ENCODE data around the gene SRPX2.
A peak's percentile ranks its signal among the peaks of the same experiment; 100 is the strongest.

Gene SRPX2

GRCh38 chrX:100677611-100678181, 33.7 kb downstream of the SRPX2 start:
- Histone ChIP-seq H3K27me3 (replicated peaks in 2 of 5; ENCODE audit: control insufficient read depth in 4 of 5, insufficient read depth in 5 of 5, low read length in 4 of 5) (peaks cover 0 to 3% (median 0%) of the 10 kb centered on the region in 5 experiments), H3K4me3 (ENCODE audit: control insufficient read depth in 1 of 7, extremely low read depth in 1 of 7, insufficient read depth in 4 of 7, low read depth in 2 of 7, low read length in 6 of 7) (no peak overlapping the region), H3K36me3 (ENCODE audit: control insufficient read depth in 4 of 4, insufficient read depth in 4 of 4, low read length in 3 of 4) (peaks cover 0 to 32% (median 2%) of the 10 kb centered on the region in 4 experiments), H3K9me3 (ENCODE audit: control extremely low read depth in 1 of 5, control insufficient read depth in 4 of 5, insufficient read depth in 2 of 5, low read depth in 1 of 5, low read length in 4 of 5) (no peaks in the 10 kb centered on the region), H3K4me1 (ENCODE audit: control extremely low read depth in 1 of 4, control insufficient read depth in 4 of 4, insufficient read depth in 4 of 4, low read length in 3 of 4) (peaks cover 0 to 4% (median 3%) of the 10 kb centered on the region in 4 experiments), H3K27ac (ENCODE audit: insufficient read depth in 1 of 2, low read depth in 1 of 2, low read length in 2 of 2, poor library complexity in 1 of 2, severe bottlenecking in 2 of 2) (no peak overlapping the region)
- ChIA-PET CTCF (interaction anchor here (1.2 kb wide), 1 partner anchor 91 kb away, joined by 4 read pairs; no protein-coding TSS in a partner anchor), POLR2A (no interaction called here)
- no peak for DNase-seq
- WGBS (ENCODE audit: insufficient coverage), result 94% methylated on average over 4 of the region's 5 CpGs

GRCh38 chrX:100680756-100681155, 36.8 kb downstream of the SRPX2 start:
- DNase-seq, result no peak
- peaks cover 0 to 38% (median 2%) of the 10 kb centered on the region in 4 experiments for H3K36me3 ChIP-seq (ENCODE audit: control insufficient read depth in 4 of 4, insufficient read depth in 4 of 4, low read length in 3 of 4)
- H3K27ac ChIP-seq (ENCODE audit: insufficient read depth in 1 of 2, low read depth in 1 of 2, low read length in 2 of 2, poor library complexity in 1 of 2, severe bottlenecking in 2 of 2), result no peak overlapping the region
- POLR2A ChIA-PET, result no interaction called here
- H3K27me3 ChIP-seq (replicated peaks in 2 of 5; ENCODE audit: control insufficient read depth in 4 of 5, insufficient read depth in 5 of 5, low read length in 4 of 5), result peaks cover 0 to 3% (median 0%) of the 10 kb centered on the region in 5 experiments
- CTCF ChIA-PET, result interaction anchor here (2.5 kb wide), 1 partner anchor 88 kb away, joined by 13 read pairs; no protein-coding TSS in a partner anchor
- 75% methylated on average over 1 of the region's 2 CpGs for WGBS (ENCODE audit: insufficient coverage)
- no peaks in the 10 kb centered on the region for H3K9me3 ChIP-seq (ENCODE audit: control extremely low read depth in 1 of 5, control insufficient read depth in 4 of 5, insufficient read depth in 2 of 5, low read depth in 1 of 5, low read length in 4 of 5)
- peaks cover 0 to under 1% (median 0%) of the 10 kb centered on the region in 4 experiments for H3K4me1 ChIP-seq (ENCODE audit: control extremely low read depth in 1 of 4, control insufficient read depth in 4 of 4, insufficient read depth in 4 of 4, low read length in 3 of 4)
- H3K4me3 ChIP-seq (ENCODE audit: control insufficient read depth in 1 of 7, extremely low read depth in 1 of 7, insufficient read depth in 4 of 7, low read depth in 2 of 7, low read length in 6 of 7), result no peak overlapping the region

- POLR2A ChIA-PET, result no interaction called here
- Histone ChIP-seq H3K4me3 (ENCODE audit: control insufficient read depth in 1 of 7, extremely low read depth in 1 of 7, insufficient read depth in 4 of 7, low read depth in 2 of 7, low read length in 6 of 7) (no peak overlapping the region), H3K27me3 (replicated peaks in 2 of 5; ENCODE audit: control insufficient read depth in 4 of 5, insufficient read depth in 5 of 5, low read length in 4 of 5) (peaks cover 0 to 3% (median 0%) of the 10 kb centered on the region in 5 experiments), H3K4me1 (ENCODE audit: control extremely low read depth in 1 of 4, control insufficient read depth in 4 of 4, insufficient read depth in 4 of 4, low read length in 3 of 4) (peaks cover 0 to 9% (median 2%) of the 10 kb centered on the region in 4 experiments), H3K9me3 (ENCODE audit: control extremely low read depth in 1 of 5, control insufficient read depth in 4 of 5, insufficient read depth in 2 of 5, low read depth in 1 of 5, low read length in 4 of 5) (no peaks in the 10 kb centered on the region), H3K27ac (ENCODE audit: insufficient read depth in 1 of 2, low read depth in 1 of 2, low read length in 2 of 2, poor library complexity in 1 of 2, severe bottlenecking in 2 of 2) (no peak overlapping the region), H3K36me3 (ENCODE audit: control insufficient read depth in 4 of 4, insufficient read depth in 4 of 4, low read length in 3 of 4) (peaks cover 0 to 38% (median 2%) of the 10 kb centered on the region in 4 experiments)
- DNase-seq, result no peak
- no CpG with 5 or more reads among the region's 3 CpGs for WGBS (ENCODE audit: insufficient coverage)
- CTCF ChIA-PET, result no interaction called here
Observed at GRCh38 chrX:100681599-100681998, 37.6 kb downstream of the SRPX2 start.

- POLR2A ChIA-PET, result no interaction called here
Observed at GRCh38 chrX:100682939-100683338, 38.9 kb downstream of the SRPX2 start.

GRCh38 chrX:100685284-100685996, 41.4 kb downstream of the SRPX2 start:
- POLR2A ChIA-PET, result no interaction called here
- no peaks in the 10 kb centered on the region for H3K9me3 ChIP-seq (ENCODE audit: control extremely low read depth in 1 of 5, control insufficient read depth in 4 of 5, insufficient read depth in 2 of 5, low read depth in 1 of 5, low read length in 4 of 5)
- H3K4me1 ChIP-seq (ENCODE audit: control extremely low read depth in 1 of 4, control insufficient read depth in 4 of 4, insufficient read depth in 4 of 4, low read length in 3 of 4), result peaks cover 3 to 27% (median 18%) of the 10 kb centered on the region in 4 experiments
- no peaks in the 10 kb centered on the region for H3K27me3 ChIP-seq (replicated peaks in 2 of 5; ENCODE audit: control insufficient read depth in 4 of 5, insufficient read depth in 5 of 5, low read length in 4 of 5)
- 100% methylated on average over 2 of the region's 5 CpGs for WGBS (ENCODE audit: insufficient coverage)
- CTCF ChIA-PET, result interaction anchor here (0.8 to 7.2 kb wide), 15 partner anchors 9 to 174 kb away, joined by 3 to 141 read pairs (median 4); no protein-coding TSS in a partner anchor
- H3K27ac ChIP-seq (ENCODE audit: insufficient read depth in 1 of 2, low read depth in 1 of 2, low read length in 2 of 2, poor library complexity in 1 of 2, severe bottlenecking in 2 of 2), result no peak overlapping the region
- H3K36me3 ChIP-seq (ENCODE audit: control insufficient read depth in 4 of 4, insufficient read depth in 4 of 4, low read length in 3 of 4), result peaks cover 0 to 17% (median 0%) of the 10 kb centered on the region in 4 experiments
- DNase-seq, result peak; percentile 78 to 92 (median 86)
- no peak overlapping the region for H3K4me3 ChIP-seq (ENCODE audit: control insufficient read depth in 1 of 7, extremely low read depth in 1 of 7, insufficient read depth in 4 of 7, low read depth in 2 of 7, low read length in 6 of 7)

More at GRCh38 chrX:100682939-100683338, 38.9 kb downstream of the SRPX2 start:
- Histone ChIP-seq H3K4me3 (ENCODE audit: control insufficient read depth in 1 of 7, extremely low read depth in 1 of 7, insufficient read depth in 4 of 7, low read depth in 2 of 7, low read length in 6 of 7) (no peak overlapping the region), H3K4me1 (ENCODE audit: control extremely low read depth in 1 of 4, control insufficient read depth in 4 of 4, insufficient read depth in 4 of 4, low read length in 3 of 4) (peaks cover 0 to 22% (median 15%) of the 10 kb centered on the region in 4 experiments), H3K27ac (ENCODE audit: insufficient read depth in 1 of 2, low read depth in 1 of 2, low read length in 2 of 2, poor library complexity in 1 of 2, severe bottlenecking in 2 of 2) (no peak overlapping the region), H3K27me3 (replicated peaks in 2 of 5; ENCODE audit: control insufficient read depth in 4 of 5, insufficient read depth in 5 of 5, low read length in 4 of 5) (peaks cover 0 to 3% (median 0%) of the 10 kb centered on the region in 5 experiments), H3K36me3 (ENCODE audit: control insufficient read depth in 4 of 4, insufficient read depth in 4 of 4, low read length in 3 of 4) (peaks cover 0 to 28% (median 2%) of the 10 kb centered on the region in 4 experiments), H3K9me3 (ENCODE audit: control extremely low read depth in 1 of 5, control insufficient read depth in 4 of 5, insufficient read depth in 2 of 5, low read depth in 1 of 5, low read length in 4 of 5) (no peaks in the 10 kb centered on the region)
- DNase-seq, result no peak
- 100% methylated on average over 4 of the region's 8 CpGs for WGBS (ENCODE audit: insufficient coverage)
- CTCF ChIA-PET, result interaction anchor here (7.2 kb wide), 1 partner anchor 85 kb away, joined by 141 read pairs; no protein-coding TSS in a partner anchor

GRCh38 chrX:100685997-100686305, 42.0 kb downstream of the SRPX2 start:
- no peak for DNase-seq
- Histone ChIP-seq H3K27me3 (replicated peaks in 2 of 5; ENCODE audit: control insufficient read depth in 4 of 5, insufficient read depth in 5 of 5, low read length in 4 of 5) (no peaks in the 10 kb centered on the region), H3K36me3 (ENCODE audit: control insufficient read depth in 4 of 4, insufficient read depth in 4 of 4, low read length in 3 of 4) (peaks cover 0 to 20% (median 0%) of the 10 kb centered on the region in 4 experiments), H3K4me3 (ENCODE audit: control insufficient read depth in 1 of 7, extremely low read depth in 1 of 7, insufficient read depth in 4 of 7, low read depth in 2 of 7, low read length in 6 of 7) (no peak overlapping the region), H3K9me3 (ENCODE audit: control extremely low read depth in 1 of 5, control insufficient read depth in 4 of 5, insufficient read depth in 2 of 5, low read depth in 1 of 5, low read length in 4 of 5) (no peaks in the 10 kb centered on the region), H3K27ac (ENCODE audit: insufficient read depth in 1 of 2, low read depth in 1 of 2, low read length in 2 of 2, poor library complexity in 1 of 2, severe bottlenecking in 2 of 2) (no peak overlapping the region), H3K4me1 (ENCODE audit: control extremely low read depth in 1 of 4, control insufficient read depth in 4 of 4, insufficient read depth in 4 of 4, low read length in 3 of 4) (peaks cover 3 to 27% (median 18%) of the 10 kb centered on the region in 4 experiments)
- CTCF ChIA-PET, result interaction anchor here (0.8 to 7.2 kb wide), 11 partner anchors 9 to 174 kb away, joined by 3 to 141 read pairs (median 5); no protein-coding TSS in a partner anchor
- POLR2A ChIA-PET, result no interaction called here
- no CpG with 5 or more reads among the region's 1 CpG for WGBS (ENCODE audit: insufficient coverage)

GRCh38 chrX:100687128-100687527, 43.1 kb downstream of the SRPX2 start:
- ChIA-PET CTCF (interaction anchor here (1.1 to 7.2 kb wide), 12 partner anchors 12 to 136 kb away, joined by 3 to 141 read pairs (median 4); no protein-coding TSS in a partner anchor), POLR2A (no interaction called here)
- peak in 2 of 3 donors; percentile 60 to 70 for DNase-seq
- H3K4me3 ChIP-seq (ENCODE audit: control insufficient read depth in 1 of 7, extremely low read depth in 1 of 7, insufficient read depth in 4 of 7, low read depth in 2 of 7, low read length in 6 of 7), result no peak overlapping the region
- peak overlapping the region in 1 of 2 experiments; percentile 27 for H3K27ac ChIP-seq (ENCODE audit: insufficient read depth in 1 of 2, low read depth in 1 of 2, low read length in 2 of 2, poor library complexity in 1 of 2, severe bottlenecking in 2 of 2)
- H3K9me3 ChIP-seq (ENCODE audit: control extremely low read depth in 1 of 5, control insufficient read depth in 4 of 5, insufficient read depth in 2 of 5, low read depth in 1 of 5, low read length in 4 of 5), result no peaks in the 10 kb centered on the region
- WGBS (ENCODE audit: insufficient coverage), result 12% methylated on average over 3 of the region's 6 CpGs
- peaks cover 0 to 19% (median 0%) of the 10 kb centered on the region in 4 experiments for H3K36me3 ChIP-seq (ENCODE audit: control insufficient read depth in 4 of 4, insufficient read depth in 4 of 4, low read length in 3 of 4)
- H3K27me3 ChIP-seq (replicated peaks in 2 of 5; ENCODE audit: control insufficient read depth in 4 of 5, insufficient read depth in 5 of 5, low read length in 4 of 5), result no peaks in the 10 kb centered on the region
- H3K4me1 ChIP-seq (ENCODE audit: control extremely low read depth in 1 of 4, control insufficient read depth in 4 of 4, insufficient read depth in 4 of 4, low read length in 3 of 4), result peaks cover 3 to 27% (median 18%) of the 10 kb centered on the region in 4 experiments
